GM18858 (cell line): Measurements from ENCODE around the gene SPAG7.

ENCODE experiments used
- ATAC-seq: cut with Tn5 transposase; IDR thresholded peaks from one replicate; pipeline ENCODE4 v1.9.1; 2021; ENCODE audit not compliant: unreplicated experiment

Gene SPAG7

GRCh38 chr17:4967539-4968485 lies at the start of gene SPAG7:
TSS of gene SPAG7 (minus strand) at chr17:4967817. CDS start at chr17:4967804, 13 bp downstream.
- peak; percentile 33 for ATAC-seq

GRCh38 chr17:5014357-5014756 lies 46.7 kb upstream of the SPAG7 start:
- no peak for ATAC-seq

GRCh38 chr17:5011928-5012327 lies 44.3 kb upstream of the SPAG7 start:
- ATAC-seq, result no peak

- no peak for ATAC-seq
Measured at GRCh38 chr17:5003214-5003867, 35.7 kb upstream of the SPAG7 start.

GRCh38 chr17:5002121-5002788 lies 34.6 kb upstream of the SPAG7 start:
- no peak for ATAC-seq

GRCh38 chr17:5000237-5000639 lies 32.6 kb upstream of the SPAG7 start:
- no peak for ATAC-seq

GRCh38 chr17:4999430-5000093 lies 31.9 kb upstream of the SPAG7 start:
- ATAC-seq, result no peak

- no peak for ATAC-seq
Measured at GRCh38 chr17:4998732-4999429, 31.3 kb upstream of the SPAG7 start.

GRCh38 chr17:4998027-4998731 lies 30.6 kb upstream of the SPAG7 start:
- ATAC-seq, result no peak

- peak; percentile 79 for ATAC-seq
Measured at GRCh38 chr17:4997302-4998026, 29.8 kb upstream of the SPAG7 start, which contains the start of the genes INCA1 and KIF1C. TSS of gene INCA1 (minus strand) at chr17:4997522. CDS start at chr17:4994437, 3,085 bp downstream. TSS of gene KIF1C (plus strand) at chr17:4997950. CDS start at chr17:5000247, 2,297 bp downstream.

GRCh38 chr17:4994081-4994595 lies 26.5 kb upstream of the SPAG7 start:
- ATAC-seq, result no peak

- ATAC-seq, result no peak
Measured at GRCh38 chr17:4987767-4988567, 20.4 kb upstream of the SPAG7 start.

- ATAC-seq, result no peak
Measured at GRCh38 chr17:4986951-4987766, 19.5 kb upstream of the SPAG7 start, which contains the start of gene CAMTA2. TSS of gene CAMTA2 (minus strand) at chr17:4987675. CDS start at chr17:4986222, 1,453 bp downstream.

GRCh38 chr17:4986403-4986802 lies 18.8 kb upstream of the SPAG7 start:
- no peak for ATAC-seq

- no peak for ATAC-seq
Measured at GRCh38 chr17:4982305-4982704, 14.7 kb upstream of the SPAG7 start.

GRCh38 chr17:4980644-4981216 lies 13.1 kb upstream of the SPAG7 start:
- no peak for ATAC-seq

- no peak for ATAC-seq
Measured at GRCh38 chr17:4978726-4979125, 11.1 kb upstream of the SPAG7 start.
